ENCODE measurements around the gene CLSTN2. TPM values are rescaled to one million over a fixed set of nuclear protein-coding genes. Genes with fewer than 3 reads are reported as not detected.

CLSTN2 gene
- total RNA-seq, 1 experiment from 2014 or later: not detected

DNA sequence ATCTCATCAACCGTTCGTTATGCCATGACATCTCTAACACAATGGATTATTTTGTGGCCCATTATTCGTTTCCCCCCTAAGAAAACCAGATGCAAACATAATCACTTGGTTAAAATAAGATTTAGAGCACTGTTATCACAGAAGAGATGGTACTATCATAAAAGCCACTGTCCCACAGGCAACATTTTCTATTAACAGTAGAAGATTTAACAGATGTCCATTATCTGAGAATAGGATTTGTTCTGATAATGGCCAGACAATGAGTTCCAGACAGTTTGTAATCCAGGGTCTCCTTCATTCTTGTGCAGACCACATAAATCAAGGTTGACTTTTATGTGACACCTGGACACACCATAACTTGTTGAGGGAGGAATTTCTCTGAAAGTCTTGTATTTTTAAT lies 153.1 kb downstream of the CLSTN2 start:
- no peak overlapping the region for H3K4me2 ChIP-seq
- no peak overlapping the region for H3K4me3 ChIP-seq
- no peaks in the 10 kb centered on the region for H4K20me1 ChIP-seq (ENCODE audit: insufficient read depth)
- H3F3A ChIP-seq (ENCODE audit: insufficient read depth, low read depth): no peaks in the 10 kb centered on the region
- no peak for DNase-seq
- 0 out of 2 replicates have a peak, but pooled peaks cover under 1% of the 10 kb centered on the region for H3K27me3 ChIP-seq (ENCODE audit: insufficient read depth, low read depth)
- no peak overlapping the region for H3K27ac ChIP-seq
- intact Hi-C loops (cut with micrococcal nuclease; ENCODE audit: unreplicated experiment): no loop called here
- H3K4me1 ChIP-seq (replicated peaks; ENCODE audit: insufficient read depth): no peaks in the 10 kb centered on the region
- H2AFZ ChIP-seq: no peak overlapping the region
- no peaks in the 10 kb centered on the region for H3K79me2 ChIP-seq (ENCODE audit: low read depth)
- TF ChIP-seq, protein P1, sequence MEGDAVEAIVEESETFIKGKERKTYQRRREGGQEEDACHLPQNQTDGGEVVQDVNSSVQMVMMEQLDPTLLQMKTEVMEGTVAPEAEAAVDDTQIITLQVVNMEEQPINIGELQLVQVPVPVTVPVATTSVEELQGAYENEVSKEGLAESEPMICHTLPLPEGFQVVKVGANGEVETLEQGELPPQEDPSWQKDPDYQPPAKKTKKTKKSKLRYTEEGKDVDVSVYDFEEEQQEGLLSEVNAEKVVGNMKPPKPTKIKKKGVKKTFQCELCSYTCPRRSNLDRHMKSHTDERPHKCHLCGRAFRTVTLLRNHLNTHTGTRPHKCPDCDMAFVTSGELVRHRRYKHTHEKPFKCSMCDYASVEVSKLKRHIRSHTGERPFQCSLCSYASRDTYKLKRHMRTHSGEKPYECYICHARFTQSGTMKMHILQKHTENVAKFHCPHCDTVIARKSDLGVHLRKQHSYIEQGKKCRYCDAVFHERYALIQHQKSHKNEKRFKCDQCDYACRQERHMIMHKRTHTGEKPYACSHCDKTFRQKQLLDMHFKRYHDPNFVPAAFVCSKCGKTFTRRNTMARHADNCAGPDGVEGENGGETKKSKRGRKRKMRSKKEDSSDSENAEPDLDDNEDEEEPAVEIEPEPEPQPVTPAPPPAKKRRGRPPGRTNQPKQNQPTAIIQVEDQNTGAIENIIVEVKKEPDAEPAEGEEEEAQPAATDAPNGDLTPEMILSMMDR (conservative IDR thresholded peaks at IDR 0.05): no peak
- TF ChIP-seq EZH2 (IDR thresholded peaks at IDR 0.05; ENCODE audit: low read depth): no peak
- ChIA-PET POLR2A (ENCODE audit: unreplicated experiment) (no interaction called here), CTCF (no interaction called here)
- no peaks in the 10 kb centered on the region for H3K36me3 ChIP-seq (ENCODE audit: low read depth)
- no peaks in the 10 kb centered on the region for H3K9me2 ChIP-seq (ENCODE audit: insufficient read depth)
- no TSS peak for BruUV-seq (replicated peaks)
- no peaks in the 10 kb centered on the region for H3K9me3 ChIP-seq (ENCODE audit: insufficient read depth, low read depth)

DNA sequence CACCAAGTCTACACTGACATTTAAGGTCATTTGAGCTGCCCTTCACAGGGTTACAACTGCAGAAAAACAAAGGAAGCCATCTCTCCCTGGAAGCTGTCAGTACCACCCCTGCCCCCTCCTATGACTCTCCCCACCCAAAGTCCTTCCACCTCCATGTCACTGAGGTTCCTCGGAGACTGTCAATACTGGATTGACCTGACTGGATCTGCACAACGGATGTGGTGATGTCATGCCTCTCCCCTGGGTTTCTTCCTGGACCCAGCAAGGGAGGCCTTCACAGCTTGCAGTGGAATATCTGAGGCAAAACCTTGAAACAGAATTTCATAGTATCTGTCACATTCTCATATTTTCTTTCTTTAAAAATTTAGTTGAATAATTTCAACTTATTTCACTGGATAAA lies 153.5 kb downstream of the CLSTN2 start:
- ChIA-PET CTCF (no interaction called here), POLR2A (ENCODE audit: unreplicated experiment) (no interaction called here)
- intact Hi-C loops (cut with micrococcal nuclease; ENCODE audit: unreplicated experiment): no loop called here
- H3K9me3 ChIP-seq (ENCODE audit: insufficient read depth, low read depth): no peaks in the 10 kb centered on the region
- no peak overlapping the region for H3K4me2 ChIP-seq
- no TSS peak for BruUV-seq (replicated peaks)
- H3K4me1 ChIP-seq (replicated peaks; ENCODE audit: insufficient read depth): no peaks in the 10 kb centered on the region
- no peaks in the 10 kb centered on the region for H3K27me3 ChIP-seq (ENCODE audit: insufficient read depth, low read depth)
- no peaks in the 10 kb centered on the region for H3K36me3 ChIP-seq (ENCODE audit: low read depth)
- H4K20me1 ChIP-seq (ENCODE audit: insufficient read depth): no peaks in the 10 kb centered on the region
- H3K79me2 ChIP-seq (ENCODE audit: low read depth): no peaks in the 10 kb centered on the region
- no peaks in the 10 kb centered on the region for H3K9me2 ChIP-seq (ENCODE audit: insufficient read depth)
- no peak overlapping the region for H3K4me3 ChIP-seq
- DNase-seq: no peak
- no peaks in the 10 kb centered on the region for H3F3A ChIP-seq (ENCODE audit: insufficient read depth, low read depth)
- H2AFZ ChIP-seq: no peak overlapping the region
- H3K27ac ChIP-seq: no peak overlapping the region
- TF ChIP-seq EZH2 (IDR thresholded peaks at IDR 0.05; ENCODE audit: low read depth): no peak
- TF ChIP-seq, protein P1 (conservative IDR thresholded peaks at IDR 0.05): no peak

DNA sequence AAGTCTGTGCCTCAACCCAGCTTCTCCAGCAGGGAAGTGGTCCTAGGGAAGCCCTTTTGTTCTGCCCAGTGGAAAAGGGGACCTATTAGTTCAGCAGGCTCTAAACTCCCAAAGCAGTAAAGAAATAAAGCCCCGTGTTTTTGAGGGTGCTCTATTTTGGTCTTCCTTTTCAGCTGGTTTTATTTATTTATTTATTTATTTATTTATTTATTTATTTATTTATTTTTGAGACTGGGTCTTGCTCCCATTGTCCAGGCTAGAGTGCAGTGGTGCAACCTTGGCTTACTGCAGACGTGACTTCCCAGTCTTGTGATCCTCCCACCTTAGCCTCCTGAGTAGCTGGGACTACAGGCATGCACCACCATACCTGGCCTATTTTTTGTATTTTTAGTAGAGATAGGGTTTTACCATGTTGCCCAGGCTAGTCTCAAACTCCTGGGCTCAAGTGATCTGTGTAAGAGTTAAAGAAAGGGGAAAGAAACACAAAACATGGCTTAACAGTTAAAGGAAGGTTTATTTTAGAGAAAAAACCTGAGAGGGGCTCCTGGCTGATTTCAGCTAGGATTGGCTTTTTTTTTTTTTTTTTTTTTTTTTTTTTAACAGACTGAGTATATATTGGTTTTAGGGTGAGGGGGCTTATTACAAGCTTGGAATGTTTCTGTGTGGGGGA lies 154.6 kb downstream of the CLSTN2 start:
- H3K27me3 ChIP-seq (ENCODE audit: insufficient read depth, low read depth): no peaks in the 10 kb centered on the region
- ChIA-PET POLR2A (ENCODE audit: unreplicated experiment) (no interaction called here), CTCF (no interaction called here)
- no peaks in the 10 kb centered on the region for H3F3A ChIP-seq (ENCODE audit: insufficient read depth, low read depth)
- intact Hi-C loops (cut with micrococcal nuclease; ENCODE audit: unreplicated experiment): no loop called here
- H3K9me3 ChIP-seq (ENCODE audit: insufficient read depth, low read depth): no peaks in the 10 kb centered on the region
- H3K4me1 ChIP-seq (replicated peaks; ENCODE audit: insufficient read depth): no peaks in the 10 kb centered on the region
- H4K20me1 ChIP-seq (ENCODE audit: insufficient read depth): no peaks in the 10 kb centered on the region
- H2AFZ ChIP-seq: no peak overlapping the region
- H3K9me2 ChIP-seq (ENCODE audit: insufficient read depth): no peaks in the 10 kb centered on the region
- no peaks in the 10 kb centered on the region for H3K79me2 ChIP-seq (ENCODE audit: low read depth)
- no peak for DNase-seq
- H3K4me2 ChIP-seq: no peak overlapping the region
- H3K27ac ChIP-seq: no peak overlapping the region
- no peaks in the 10 kb centered on the region for H3K36me3 ChIP-seq (ENCODE audit: low read depth)
- no peak for TF ChIP-seq EZH2 (IDR thresholded peaks at IDR 0.05; ENCODE audit: low read depth)
- TF ChIP-seq, protein P1 (conservative IDR thresholded peaks at IDR 0.05): no peak
- no TSS peak for BruUV-seq (replicated peaks)
- H3K4me3 ChIP-seq: no peak overlapping the region

All from PC-9 (cell line).